HG02642 (cell line): ENCODE data around the gene CISD3.

Source experiments
- ATAC-seq: cut with Tn5 transposase; IDR thresholded peaks from one replicate; pipeline ENCODE4 v1.9.1; 2021; ENCODE audit warnings: mild to moderate bottlenecking; ENCODE audit not compliant: unreplicated experiment, poor library complexity

Gene CISD3

GRCh38 chr17:38761612-38762011, 31.5 kb downstream of the CISD3 start:
- ATAC-seq, result no peak

GRCh38 chr17:38762231-38762630, 32.1 kb downstream of the CISD3 start:
- ATAC-seq, result no peak

GRCh38 chr17:38766341-38766740, 36.2 kb downstream of the CISD3 start:
- ATAC-seq, result no peak

- ATAC-seq, result no peak
Observed at GRCh38 chr17:38768417-38768816, 38.3 kb downstream of the CISD3 start.

- no peak for ATAC-seq
Observed at GRCh38 chr17:38773258-38773657, 43.1 kb downstream of the CISD3 start.

- no peak for ATAC-seq
Observed at GRCh38 chr17:38777641-38778250, 47.6 kb downstream of the CISD3 start.

- ATAC-seq, result no peak
Observed at GRCh38 chr17:38779965-38780752, 50.0 kb downstream of the CISD3 start.

GRCh38 chr17:38783227-38783626, 53.1 kb downstream of the CISD3 start:
- ATAC-seq, result no peak
